Esophagus muscularis mucosa (tissue), 4 donors: ENCODE data around the gene MYL11. TPM values are rescaled to one million over a fixed set of nuclear protein-coding genes. Genes with fewer than 3 reads are reported as not detected.
A peak's percentile ranks its signal among the peaks of the same experiment; 100 is the strongest.

ENCODE experiments used
- DNase-seq: peaks from one replicate; pipeline ENCODE4 v3.0.0-alpha.2; 2017; ENCODE audit errors: extremely low spot score
- H3K27ac ChIP-seq, 4 donors: fragments of 200-600 bp; sonication (generic); replicated peaks in 1 of 4; 1 replicate in 3 of 4; 2 replicates in 1 of 4; pipeline ENCODE4 v1.5.1; 2016 to 2019; ENCODE audit warnings: mild to moderate bottlenecking in 1 of 4
- H3K27me3 ChIP-seq, 4 donors: fragments of 200-600 bp; sonication (generic); one replicate each; pipeline versions ENCODE4 v1.5.1 to v1.6.0; 2016 to 2019
- H3K36me3 ChIP-seq, 4 donors: fragments of 200-600 bp; sonication (generic); one replicate each; pipeline ENCODE4 v1.5.1; 2016 to 2019
- H3K4me1 ChIP-seq, 4 donors: fragments of 200-600 bp; sonication (generic); one replicate each; pipeline ENCODE4 v1.5.1; 2016 to 2019
- H3K4me3 ChIP-seq, 4 donors: fragments of 200-600 bp; sonication (generic); 1 replicate in 2 of 4; 2 replicates in 2 of 4; pipeline ENCODE4 v1.5.1; 2016 to 2019; ENCODE audit warnings: mild to moderate bottlenecking in 4 of 4, moderate library complexity in 1 of 4
- H3K9me3 ChIP-seq, 4 donors: fragments of 200-600 bp; sonication (generic); 1 replicate in 3 of 4; 2 replicates in 1 of 4; pipeline ENCODE4 v1.5.1; 2016 to 2019
- EP300 ChIP-seq: sonication (generic); formaldehyde crosslinking; IDR thresholded peaks from one replicate; pipeline ENCODE4 v1.6.1; 2017; ENCODE audit warnings: antibody characterized with exemption
- POLR2A ChIP-seq: fragments of 450-650 bp; IDR thresholded peaks from one replicate; pipeline ENCODE4 v1.6.1; 2017; ENCODE audit warnings: antibody characterized with exemption, moderate library complexity, mild to moderate bottlenecking, low read depth
- POLR2AphosphoS5 ChIP-seq, 2 donors: sonication (generic); formaldehyde crosslinking; IDR thresholded peaks; one replicate each; pipeline ENCODE4 v1.6.1; 2017; ENCODE audit warnings: antibody characterized with exemption in 2 of 2
- WGBS: methylation state at CpG from one replicate; pipeline ENCODE4 v1.1.5; 2018; 5-methylcytosine and 5-hydroxymethylcytosine counted together
- intact Hi-C: fragments of 100-400 bp; cut with DNase I; formaldehyde crosslinking; loops from one replicate; pipeline ENCODE4 v1.15.1; 2023
- total RNA-seq, 4 donors: library from RNA; depleted of rRNA; stranded (reverse); fragments of >200 nt; gene quantifications; one replicate each; pipeline versions ENCODE4 v1.1.0 to v1.2.1, GENCODE V29; 2016
- TF ChIP-seq, protein P1 (sequence below), 3 experiments: fragments of 200-600 bp in 2 of 3; fragments of 450-650 bp in 1 of 3; sonication (generic) in 2 of 3; IDR thresholded peaks; one replicate each; pipeline ENCODE4 v1.5.1; 2017 to 2019; ENCODE audit warnings: antibody characterized with exemption in 3 of 3, mild to moderate bottlenecking in 2 of 3, moderate library complexity in 1 of 3

The MYL11 gene
- total RNA-seq, 4 donors from 2014 or later: not detected

DNA sequence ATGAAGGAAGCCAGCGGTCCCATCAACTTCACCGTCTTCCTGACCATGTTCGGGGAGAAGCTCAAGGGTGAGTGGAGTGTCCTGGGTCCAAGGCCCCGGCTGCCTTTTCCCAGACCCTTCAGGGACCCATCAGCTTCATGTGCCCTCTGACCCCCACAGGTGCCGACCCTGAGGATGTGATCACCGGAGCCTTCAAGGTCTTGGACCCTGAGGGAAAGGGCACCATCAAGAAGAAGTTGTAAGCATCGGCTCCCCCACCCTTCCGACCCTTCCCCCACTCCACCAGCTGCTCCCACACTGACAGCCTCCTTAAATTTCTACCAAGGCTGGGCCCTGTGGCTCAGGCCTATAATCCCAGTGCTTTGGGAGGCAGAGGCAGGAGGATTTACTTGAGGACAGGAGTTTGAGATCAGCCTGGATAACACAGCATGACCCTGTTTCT is 1.9 kb downstream of the MYL11 start:
- Histone ChIP-seq H3K9me3 (no peaks in the 10 kb centered on the region), H3K27ac (peak overlapping the region; percentile 98 to 100 (median 99)), H3K27me3 (no peaks in the 10 kb centered on the region), H3K4me3 (no peak overlapping the region), H3K4me1 (peaks cover 20 to 32% (median 28%) of the 10 kb centered on the region in 4 donors), H3K36me3 (no peaks in the 10 kb centered on the region)
- WGBS: 82% methylated on average over 7 of the region's 8 CpGs
- intact Hi-C loops: no loop called here
- TF ChIP-seq, protein P1, sequence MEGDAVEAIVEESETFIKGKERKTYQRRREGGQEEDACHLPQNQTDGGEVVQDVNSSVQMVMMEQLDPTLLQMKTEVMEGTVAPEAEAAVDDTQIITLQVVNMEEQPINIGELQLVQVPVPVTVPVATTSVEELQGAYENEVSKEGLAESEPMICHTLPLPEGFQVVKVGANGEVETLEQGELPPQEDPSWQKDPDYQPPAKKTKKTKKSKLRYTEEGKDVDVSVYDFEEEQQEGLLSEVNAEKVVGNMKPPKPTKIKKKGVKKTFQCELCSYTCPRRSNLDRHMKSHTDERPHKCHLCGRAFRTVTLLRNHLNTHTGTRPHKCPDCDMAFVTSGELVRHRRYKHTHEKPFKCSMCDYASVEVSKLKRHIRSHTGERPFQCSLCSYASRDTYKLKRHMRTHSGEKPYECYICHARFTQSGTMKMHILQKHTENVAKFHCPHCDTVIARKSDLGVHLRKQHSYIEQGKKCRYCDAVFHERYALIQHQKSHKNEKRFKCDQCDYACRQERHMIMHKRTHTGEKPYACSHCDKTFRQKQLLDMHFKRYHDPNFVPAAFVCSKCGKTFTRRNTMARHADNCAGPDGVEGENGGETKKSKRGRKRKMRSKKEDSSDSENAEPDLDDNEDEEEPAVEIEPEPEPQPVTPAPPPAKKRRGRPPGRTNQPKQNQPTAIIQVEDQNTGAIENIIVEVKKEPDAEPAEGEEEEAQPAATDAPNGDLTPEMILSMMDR (IDR thresholded peaks at IDR 0.05): no peak
- TF ChIP-seq POLR2A (no peak), POLR2AphosphoS5 (IDR thresholded peaks at IDR 0.05) (no peak), EP300 (no peak)
- DNase-seq: no peak

DNA sequence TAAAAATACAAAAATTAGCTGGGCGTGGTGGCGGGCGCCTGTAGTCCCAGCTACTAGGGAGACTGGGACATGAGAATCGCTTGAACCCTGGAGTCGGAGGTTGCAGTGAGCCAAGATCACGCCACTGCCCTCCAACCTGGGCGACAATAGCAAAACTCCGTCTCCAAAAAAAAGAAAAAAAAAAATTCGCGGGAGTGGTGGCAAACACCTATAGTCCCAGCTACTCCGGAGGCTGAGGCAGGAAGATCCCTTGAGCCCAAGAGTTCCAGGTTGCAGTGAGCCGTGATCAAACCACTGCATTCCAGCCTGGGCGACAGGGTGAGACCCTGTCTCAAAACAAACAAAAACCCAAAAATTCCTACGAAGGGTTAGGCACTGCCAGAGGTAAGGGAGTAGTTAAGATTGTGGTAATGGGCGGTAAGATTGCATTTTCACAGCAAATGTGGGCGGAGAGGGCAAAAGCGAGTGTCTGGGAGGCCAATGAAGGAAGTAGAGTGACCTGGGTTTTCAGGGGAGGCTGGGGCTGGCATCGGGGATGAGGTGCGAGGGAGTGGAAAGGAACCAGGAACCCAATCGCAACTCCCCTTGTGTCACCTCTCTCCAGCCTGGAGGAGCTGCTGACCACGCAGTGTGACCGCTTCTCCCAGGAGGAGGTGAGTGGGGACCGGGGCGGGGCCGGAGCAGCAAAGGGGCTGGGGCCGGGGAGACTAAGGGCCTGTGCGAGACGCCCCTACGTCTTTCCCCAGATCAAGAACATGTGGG is 2.6 kb downstream of the MYL11 start:
- 46% methylated on average over 25 of the region's 29 CpGs for WGBS
- intact Hi-C loops: no loop called here
- TF ChIP-seq, protein P1 (IDR thresholded peaks at IDR 0.05): no peak
- no peak for TF ChIP-seq POLR2A
- no peak for TF ChIP-seq EP300
- no peak for TF ChIP-seq POLR2AphosphoS5 (IDR thresholded peaks at IDR 0.05)

DNA sequence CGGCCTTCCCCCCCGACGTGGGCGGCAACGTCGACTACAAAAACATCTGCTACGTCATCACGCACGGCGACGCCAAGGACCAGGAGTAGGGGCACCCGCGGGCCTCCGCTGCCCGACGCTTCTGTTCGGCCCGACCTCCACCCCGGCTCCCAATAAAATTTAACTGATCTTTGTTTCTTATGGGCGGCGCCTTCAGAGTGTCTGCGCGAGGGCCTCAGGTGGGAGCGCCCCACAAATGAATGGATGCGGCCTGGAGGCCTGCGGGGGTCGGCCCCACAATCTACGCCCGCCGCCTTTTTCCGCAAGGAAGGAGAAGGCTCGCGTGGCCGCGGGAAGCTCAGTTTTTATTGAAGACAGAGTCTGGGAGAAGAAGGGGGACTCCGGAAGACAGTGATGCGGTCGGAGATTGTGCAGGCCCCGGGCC is 3.2 kb downstream of the MYL11 start:
- Histone ChIP-seq H3K27ac (peak overlapping the region; percentile 98 to 100 (median 99)), H3K27me3 (no peaks in the 10 kb centered on the region), H3K4me1 (peaks cover 13 to 29% (median 28%) of the 10 kb centered on the region in 4 donors), H3K36me3 (no peaks in the 10 kb centered on the region), H3K9me3 (no peaks in the 10 kb centered on the region), H3K4me3 (peak overlapping the region; percentile 68 to 79 (median 71))
- intact Hi-C loops: no loop called here
- WGBS: 3% methylated on average over 12 of the region's 39 CpGs
- peak; percentile 98 for DNase-seq
- TF ChIP-seq EP300: no peak
- TF ChIP-seq, protein P1 (IDR thresholded peaks at IDR 0.05): no peak
- peak; percentile 85 to 94 for TF ChIP-seq POLR2AphosphoS5 (IDR thresholded peaks at IDR 0.05)
- peak; percentile 70 for TF ChIP-seq POLR2A

More for the DNA sequence above, 2.6 kb downstream of the MYL11 start:
- Histone ChIP-seq H3K9me3 (no peaks in the 10 kb centered on the region), H3K27me3 (no peaks in the 10 kb centered on the region), H3K36me3 (no peaks in the 10 kb centered on the region), H3K4me3 (peak overlapping the region; percentile 68 to 79 (median 71)), H3K4me1 (peaks cover 13 to 28% (median 27%) of the 10 kb centered on the region in 4 donors), H3K27ac (peak overlapping the region; percentile 98 to 100 (median 99))
- no peak for DNase-seq

DNA sequence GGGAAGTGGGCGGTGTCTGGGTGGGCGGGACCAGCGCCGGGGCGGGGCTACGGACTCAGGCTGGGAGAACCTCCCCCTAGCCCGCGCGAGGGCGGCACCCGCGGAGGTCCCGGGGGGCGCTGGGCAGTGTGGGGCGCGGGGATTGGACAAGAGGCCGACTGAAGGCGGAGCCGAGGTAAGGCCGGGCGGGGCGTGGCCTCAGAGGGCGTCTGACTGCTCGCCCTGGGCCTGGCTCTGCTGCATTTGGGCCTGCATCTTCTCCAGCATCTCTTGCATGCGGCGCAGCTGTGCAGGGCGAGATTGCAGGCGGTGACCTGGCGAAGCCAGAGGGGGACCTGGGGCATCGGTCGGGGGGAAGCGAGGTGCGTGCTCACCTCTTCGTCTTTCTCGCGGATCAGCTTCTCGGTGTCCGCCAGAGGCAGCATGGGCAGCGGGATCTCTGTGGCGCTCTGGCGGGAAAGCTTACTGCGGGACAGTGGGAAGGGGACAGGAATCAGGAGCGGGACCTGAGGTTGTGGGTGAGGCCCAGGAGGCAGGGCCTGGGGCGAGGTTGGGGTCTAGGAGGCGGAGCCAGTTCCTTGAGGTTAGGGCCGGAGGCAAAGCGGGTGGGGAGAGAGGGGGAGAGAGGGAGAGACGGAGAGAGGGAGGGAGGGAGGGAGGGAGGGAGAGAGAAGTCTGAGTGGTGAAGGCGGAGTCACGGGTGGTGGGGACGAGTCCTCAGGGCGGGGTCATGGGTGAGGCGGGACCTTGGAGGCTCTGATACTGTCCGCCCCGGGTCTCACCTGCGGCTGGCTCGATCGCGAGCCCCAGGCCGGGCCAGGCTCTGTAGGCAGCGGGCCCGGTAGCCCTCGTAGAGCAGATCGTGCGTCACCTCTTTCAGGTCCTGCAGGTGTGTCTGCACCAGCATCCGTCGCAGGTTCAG is 3.9 kb downstream of the MYL11 start:
- TF ChIP-seq, protein P1 (IDR thresholded peaks at IDR 0.05): peak in 1 of 3 experiments; percentile 24
- TF ChIP-seq EP300 (no peak), POLR2AphosphoS5 (IDR thresholded peaks at IDR 0.05) (peak; percentile 68 to 78)
- intact Hi-C loops: no loop called here
- under 1% methylated on average over 31 of the region's 67 CpGs for WGBS
- H3K27ac ChIP-seq: peak overlapping the region; percentile 98 to 100 (median 99)
- no peaks in the 10 kb centered on the region for H3K36me3 ChIP-seq
- DNase-seq: peak; percentile 100
- no peaks in the 10 kb centered on the region for H3K9me3 ChIP-seq
- peak overlapping the region; percentile 68 to 79 (median 71) for H3K4me3 ChIP-seq
- no peaks in the 10 kb centered on the region for H3K27me3 ChIP-seq
- peaks cover 13 to 29% (median 28%) of the 10 kb centered on the region in 4 donors for H3K4me1 ChIP-seq
